Uterus (tissue), 4 donors: Measurements from ENCODE around the gene PCDH1. TPM values are rescaled to one million over a fixed set of nuclear protein-coding genes. Genes with fewer than 3 reads are reported as not detected.
A peak's percentile ranks its signal among the peaks of the same experiment; 100 is the strongest.

Experiments
- DNase-seq, 2 donors: peaks; one replicate each; pipeline ENCODE4 v3.0.0-alpha.2; 2019 to 2020
- H3K27ac ChIP-seq, 2 donors: fragments of 200-600 bp; sonication (generic); 1 replicate in 1 of 2; 2 replicates in 1 of 2; pipeline ENCODE4 v1.5.1; 2016 to 2018
- H3K27me3 ChIP-seq, 2 donors: fragments of 200-600 bp; sonication (generic); one replicate each; pipeline ENCODE4 v1.5.1; 2018 to 2019; ENCODE audit warnings: control low read depth in 1 of 2
- H3K36me3 ChIP-seq, 2 donors: fragments of 200-600 bp; sonication (generic); one replicate each; pipeline ENCODE4 v1.5.1; 2019; ENCODE audit warnings: control low read depth in 1 of 2
- H3K4me1 ChIP-seq, 2 donors: fragments of 200-600 bp; sonication (generic); one replicate each; pipeline ENCODE4 v1.5.1; 2018 to 2019; ENCODE audit warnings: control low read depth in 1 of 2
- H3K4me3 ChIP-seq, 2 donors: fragments of 200-600 bp; sonication (generic); 1 replicate in 1 of 2; 2 replicates in 1 of 2; pipeline ENCODE4 v1.5.1; 2018 to 2019; ENCODE audit warnings: mild to moderate bottlenecking in 1 of 2
- H3K9me3 ChIP-seq, 2 donors: fragments of 200-600 bp; sonication (generic); one replicate each; pipeline ENCODE4 v1.5.1; 2019; ENCODE audit warnings: control low read depth in 1 of 2
- POLR2A ChIP-seq, 2 donors: fragments of 450-650 bp; IDR thresholded peaks; one replicate each; pipeline ENCODE4 v1.6.1; 2016; ENCODE audit warnings: antibody characterized with exemption in 2 of 2, mild to moderate bottlenecking in 1 of 2, moderate library complexity in 1 of 2
- intact Hi-C: fragments of 100-400 bp; cut with DNase I; formaldehyde crosslinking; loops from one replicate; pipeline ENCODE4 v1.15.1; 2023; ENCODE audit warnings: low total_unique reads
- total RNA-seq, 4 donors: library from RNA; depleted of rRNA in 3 of 4; stranded (reverse); fragments of >200 nt in 3 of 4; gene quantifications; one replicate each; pipeline versions ENCODE4 v1.1.0 to v1.2.4, GENCODE V29; 2014 to 2023
- TF ChIP-seq, protein P1 (sequence below), 4 experiments: fragments of 200-600 bp in 2 of 4; fragments of 450-650 bp in 2 of 4; sonication (generic) in 2 of 4; IDR thresholded peaks; one replicate each; pipeline ENCODE4 v1.5.1; 2016 to 2019; ENCODE audit warnings: antibody characterized with exemption in 4 of 4, mild to moderate bottlenecking in 2 of 4, moderate library complexity in 1 of 4
- donor health status: DM: yes; HTN: yes; CAD: no.

Gene PCDH1
- total RNA-seq, 4 donors from 2014 or later, result 29.2 to 46.7 (median 31.5) TPM

DNA sequence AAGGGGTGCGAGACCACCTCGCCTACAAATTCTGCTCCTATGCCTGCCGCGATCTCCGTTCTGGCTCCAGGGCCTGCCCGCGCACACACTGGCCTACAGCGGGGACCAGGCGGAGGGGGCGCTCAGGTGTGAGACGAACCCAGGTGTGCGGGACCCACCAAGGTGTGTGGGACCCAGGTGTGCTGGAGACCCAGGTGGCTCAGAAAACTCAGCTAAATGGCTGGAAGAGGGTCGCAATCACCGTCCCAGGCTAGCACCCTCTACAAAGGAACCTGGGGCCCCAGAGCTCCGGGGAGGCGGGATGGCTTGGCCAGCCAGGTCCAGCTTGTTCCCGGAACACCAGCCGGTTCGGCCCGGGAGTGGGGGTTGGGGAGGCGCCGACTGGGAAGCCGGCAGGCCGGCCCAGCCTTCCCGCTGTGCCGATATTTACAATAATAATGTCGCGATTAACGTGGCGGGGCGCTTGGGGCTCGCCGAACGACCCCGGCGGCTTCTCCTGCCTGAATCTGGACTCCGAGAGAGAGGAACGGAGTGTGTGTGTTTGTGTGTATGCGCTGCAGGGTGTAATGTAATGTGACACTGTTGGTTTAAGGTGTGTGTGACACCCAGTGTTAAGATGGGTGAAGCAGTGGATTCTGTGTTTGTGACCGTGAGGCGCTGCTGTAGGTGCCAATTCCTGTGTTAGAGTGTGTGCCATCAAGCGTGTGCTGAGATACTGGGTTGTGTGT lies 1.4 kb downstream of the PCDH1 start:
- intact Hi-C loops, result loop anchor here (10.0 kb wide), 1 partner anchor 78 kb away; the partner anchor contains the start of gene PCDH12
- H3K27ac ChIP-seq, result peak overlapping the region; percentile 54 to 81
- H3K9me3 ChIP-seq, result no peaks in the 10 kb centered on the region
- peak overlapping the region; percentile 47 to 59 for H3K4me3 ChIP-seq
- peaks cover 0 to 20% of the 10 kb centered on the region in 2 donors for H3K4me1 ChIP-seq
- H3K36me3 ChIP-seq, result no peaks in the 10 kb centered on the region
- TF ChIP-seq POLR2A (IDR thresholded peaks at IDR 0.05), result no peak
- TF ChIP-seq, protein P1, sequence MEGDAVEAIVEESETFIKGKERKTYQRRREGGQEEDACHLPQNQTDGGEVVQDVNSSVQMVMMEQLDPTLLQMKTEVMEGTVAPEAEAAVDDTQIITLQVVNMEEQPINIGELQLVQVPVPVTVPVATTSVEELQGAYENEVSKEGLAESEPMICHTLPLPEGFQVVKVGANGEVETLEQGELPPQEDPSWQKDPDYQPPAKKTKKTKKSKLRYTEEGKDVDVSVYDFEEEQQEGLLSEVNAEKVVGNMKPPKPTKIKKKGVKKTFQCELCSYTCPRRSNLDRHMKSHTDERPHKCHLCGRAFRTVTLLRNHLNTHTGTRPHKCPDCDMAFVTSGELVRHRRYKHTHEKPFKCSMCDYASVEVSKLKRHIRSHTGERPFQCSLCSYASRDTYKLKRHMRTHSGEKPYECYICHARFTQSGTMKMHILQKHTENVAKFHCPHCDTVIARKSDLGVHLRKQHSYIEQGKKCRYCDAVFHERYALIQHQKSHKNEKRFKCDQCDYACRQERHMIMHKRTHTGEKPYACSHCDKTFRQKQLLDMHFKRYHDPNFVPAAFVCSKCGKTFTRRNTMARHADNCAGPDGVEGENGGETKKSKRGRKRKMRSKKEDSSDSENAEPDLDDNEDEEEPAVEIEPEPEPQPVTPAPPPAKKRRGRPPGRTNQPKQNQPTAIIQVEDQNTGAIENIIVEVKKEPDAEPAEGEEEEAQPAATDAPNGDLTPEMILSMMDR (IDR thresholded peaks at IDR 0.05), result no peak
- peak in 1 of 2 donors; percentile 11 for DNase-seq
- peaks cover 21 to 27% of the 10 kb centered on the region in 2 donors for H3K27me3 ChIP-seq

DNA sequence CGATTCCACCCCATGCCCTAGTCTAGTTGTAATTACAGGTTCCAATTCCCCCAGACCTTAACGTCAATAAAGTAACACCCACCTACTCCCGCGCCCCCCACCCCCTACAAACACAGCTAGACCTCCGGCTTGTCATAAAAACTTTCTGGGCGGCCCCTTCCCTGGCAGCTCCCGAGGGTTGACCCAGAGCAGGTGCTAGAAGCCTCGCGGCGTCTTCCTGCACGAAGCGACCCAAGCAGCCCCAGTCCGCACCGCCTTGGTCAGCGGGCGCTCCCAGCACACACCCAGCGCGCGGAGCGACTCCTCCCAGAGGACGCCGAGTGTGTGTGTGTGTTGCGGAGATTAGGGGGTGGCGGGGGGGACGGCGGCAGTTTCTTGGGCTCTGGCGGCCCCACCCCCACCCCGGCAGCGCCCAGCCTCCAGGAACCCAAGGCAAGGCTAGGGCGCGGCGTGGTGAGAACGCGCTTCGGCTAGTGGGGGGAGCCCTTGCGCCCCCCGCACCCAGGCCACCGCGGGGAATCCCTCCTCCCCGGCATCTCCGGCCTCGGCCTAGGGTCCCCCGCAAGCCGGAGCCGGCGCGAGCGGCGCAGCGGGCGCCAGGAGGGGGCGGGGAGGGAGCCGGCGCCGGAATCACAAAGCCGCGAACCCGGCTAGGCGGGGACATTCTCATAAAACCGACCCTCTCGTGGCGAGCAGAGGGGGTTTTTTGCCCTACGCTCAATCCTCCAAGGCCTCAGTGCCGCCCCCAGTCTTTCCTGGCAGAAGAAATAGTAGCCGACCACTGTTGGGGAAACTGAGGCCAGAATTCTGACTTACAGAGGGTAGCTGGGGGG lies 2.2 kb downstream of the PCDH1 start:
- intact Hi-C loops, result loop anchor here (10.0 kb wide), 1 partner anchor 79 kb away; the partner anchor contains the start of gene PCDH12
- Histone ChIP-seq H3K4me1 (peaks cover 0 to 20% of the 10 kb centered on the region in 2 donors), H3K4me3 (peak overlapping the region; percentile 47 to 59), H3K27ac (peak overlapping the region; percentile 54 to 81), H3K36me3 (no peaks in the 10 kb centered on the region), H3K27me3 (peaks cover 21 to 27% of the 10 kb centered on the region in 2 donors), H3K9me3 (no peaks in the 10 kb centered on the region)
- peak in 1 of 2 donors; percentile 16 for DNase-seq
- no peak for TF ChIP-seq POLR2A (IDR thresholded peaks at IDR 0.05)
- TF ChIP-seq, protein P1 (IDR thresholded peaks at IDR 0.05), result no peak

DNA sequence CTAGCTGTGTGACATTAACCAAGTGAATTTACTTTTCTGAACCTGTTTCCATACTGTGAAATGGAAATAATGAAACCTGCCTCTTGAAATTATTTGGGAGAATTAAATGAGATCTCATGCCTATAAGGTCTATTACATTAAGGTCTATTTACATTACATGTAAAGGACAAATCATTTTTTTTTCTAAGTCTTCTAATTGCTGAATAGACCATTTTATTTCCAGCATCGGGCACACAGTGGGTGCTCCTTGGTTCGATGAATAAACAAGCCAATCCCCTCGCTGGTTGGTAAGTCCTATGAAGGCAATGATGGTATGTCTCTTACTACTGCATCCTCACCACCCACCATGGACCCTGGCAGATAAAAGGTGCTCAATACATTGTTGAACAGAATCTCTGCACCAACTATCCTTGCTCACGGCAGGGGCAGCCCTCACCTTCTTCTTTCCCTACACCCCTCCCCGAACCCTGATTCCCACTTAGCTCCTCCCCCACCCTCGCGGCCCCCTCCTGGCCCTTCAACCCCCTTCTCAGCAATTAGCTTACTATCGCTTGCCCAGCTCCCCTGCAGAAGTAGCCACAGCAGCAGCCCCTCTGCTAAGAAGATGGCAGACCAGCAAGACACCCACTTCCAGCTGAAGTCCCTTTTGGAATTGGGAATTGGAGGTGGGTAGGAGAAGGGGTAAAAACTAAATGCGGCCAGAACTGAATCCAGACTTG lies 3.0 kb downstream of the PCDH1 start:
- Histone ChIP-seq H3K36me3 (no peaks in the 10 kb centered on the region), H3K9me3 (no peaks in the 10 kb centered on the region), H3K27ac (peak overlapping the region; percentile 54 to 81), H3K4me3 (no peak overlapping the region), H3K4me1 (peaks cover 0 to 20% of the 10 kb centered on the region in 2 donors), H3K27me3 (peaks cover 21 to 27% of the 10 kb centered on the region in 2 donors)
- peak in 1 of 2 donors; percentile 9 for DNase-seq
- no peak for TF ChIP-seq POLR2A (IDR thresholded peaks at IDR 0.05)
- TF ChIP-seq, protein P1 (IDR thresholded peaks at IDR 0.05), result no peak
- intact Hi-C loops, result loop anchor here (10.0 kb wide), 1 partner anchor 80 kb away; the partner anchor contains the start of gene PCDH12

DNA sequence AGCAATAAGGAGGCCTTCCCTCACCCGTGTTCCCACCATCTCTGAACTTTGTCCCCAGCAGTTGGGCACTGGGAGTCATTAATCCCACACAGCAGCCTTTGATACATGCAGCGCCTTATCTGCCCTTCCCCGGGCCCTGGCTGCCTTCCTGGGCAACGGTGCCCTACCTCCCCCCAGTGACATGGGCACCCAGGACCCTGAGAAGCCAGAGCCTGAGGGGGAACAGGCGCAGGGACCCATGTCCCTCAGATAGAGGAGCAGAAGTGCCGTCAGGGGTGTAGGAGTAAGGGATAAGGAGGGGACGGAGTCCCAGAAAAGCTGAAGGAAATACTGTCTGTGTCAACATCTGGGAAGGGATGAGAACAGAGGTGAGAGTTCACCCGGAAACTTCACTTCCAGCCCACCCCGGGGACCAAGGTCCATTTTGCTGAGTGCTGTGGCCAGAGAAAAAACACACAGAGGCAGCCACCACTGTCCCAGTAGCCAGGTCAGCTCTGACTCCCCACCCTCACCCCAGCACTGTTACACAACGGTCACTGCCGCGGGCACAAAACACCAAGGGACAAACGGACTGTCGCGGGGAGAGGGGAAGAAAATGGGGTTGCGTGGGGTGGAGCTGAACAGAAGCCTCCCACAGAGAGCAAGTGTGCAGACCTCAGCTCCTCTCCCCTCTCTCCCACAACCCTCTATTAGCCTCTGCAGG lies 3.8 kb downstream of the PCDH1 start:
- intact Hi-C loops, result loop anchor here (10.0 kb wide), 1 partner anchor 80 kb away; the partner anchor contains the start of gene PCDH12
- TF ChIP-seq, protein P1 (IDR thresholded peaks at IDR 0.05), result no peak
- TF ChIP-seq POLR2A (IDR thresholded peaks at IDR 0.05), result no peak
- no peaks in the 10 kb centered on the region for H3K36me3 ChIP-seq
- peak overlapping the region in 1 of 2 donors; percentile 20 for H3K27ac ChIP-seq
- peaks cover 21 to 27% of the 10 kb centered on the region in 2 donors for H3K27me3 ChIP-seq
- H3K4me1 ChIP-seq, result peaks cover 0 to 20% of the 10 kb centered on the region in 2 donors
- no peaks in the 10 kb centered on the region for H3K9me3 ChIP-seq
- DNase-seq, result peak in 1 of 2 donors; percentile 14
- H3K4me3 ChIP-seq, result no peak overlapping the region
